SK-MEL-5 (cell line): ENCODE results near the gene NACC2. TPM values are rescaled to one million over a fixed set of nuclear protein-coding genes. Genes with fewer than 3 reads are reported as not detected.
A peak's percentile ranks its signal among the peaks of the same experiment; 100 is the strongest.

Experiments used
- DNase-seq: peaks from one replicate; pipeline ENCODE4 v3.0.0-alpha.2; 2016; ENCODE audit warnings: low read depth, low spot score
- in situ Hi-C: cut with HindIII; loops from 2 replicates; pipeline ENCODE4 v1.10.0; 2016; ENCODE audit warnings: low sequenced_read_pairs, high pct_unique_total_duplicates, low pct_unique_long_range_greater_than_20kb
- total RNA-seq: library from RNA; depleted of rRNA; stranded (reverse); fragments of >200 nt; shearing (Covaris generic); gene quantifications from 2 replicates; pipeline ENCODE4 v1.2.3, GENCODE V29; 2014; rRNA removed

NACC2 gene
- total RNA-seq, 1 experiment from 2014 or later, result 38.2 TPM

DNA sequence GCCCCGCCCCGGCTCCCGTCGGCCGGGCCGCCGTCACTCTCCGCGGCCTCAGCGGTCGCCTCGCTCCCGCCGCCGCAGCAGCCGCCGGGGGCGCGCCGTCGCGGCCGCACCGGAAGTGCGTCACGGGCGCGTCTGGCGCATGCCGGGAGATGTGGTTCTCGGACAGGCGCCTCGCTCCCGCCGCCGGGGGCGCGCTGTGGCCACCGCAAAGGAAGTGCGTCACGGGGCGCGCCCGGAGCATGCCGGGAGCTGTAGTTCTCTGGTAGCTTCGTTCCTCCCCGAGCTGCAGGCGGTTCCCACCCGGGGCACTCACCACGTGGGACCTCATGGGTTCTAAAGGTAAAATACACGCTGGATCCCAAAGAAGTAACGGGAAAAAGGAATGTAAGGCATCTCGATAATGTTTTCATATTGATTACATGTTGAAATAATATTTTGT lies 133.8 kb downstream of the NACC2 start, which contains the start of gene UBAC1:
Gene UBAC1 (minus strand): TSS at position 97 of the 439 bp plus-strand sequence. CDS start 211 bp downstream, outside the sequence.
- in situ Hi-C loops, result no loop called here

GRCh38 chr9:135960411-135961276 lies 134.4 kb downstream of the NACC2 start:
- in situ Hi-C loops, result no loop called here
- no peak for DNase-seq

More for the DNA sequence above, 133.8 kb downstream of the NACC2 start, which contains the start of gene UBAC1:
- DNase-seq, result peak; percentile 95

- in situ Hi-C loops, result no loop called here
- DNase-seq, result no peak
Observed at GRCh38 chr9:135959814-135960213, 135.3 kb downstream of the NACC2 start.

GRCh38 chr9:135958485-135958884 lies 136.6 kb downstream of the NACC2 start:
- no peak for DNase-seq
- in situ Hi-C loops, result no loop called here

DNA sequence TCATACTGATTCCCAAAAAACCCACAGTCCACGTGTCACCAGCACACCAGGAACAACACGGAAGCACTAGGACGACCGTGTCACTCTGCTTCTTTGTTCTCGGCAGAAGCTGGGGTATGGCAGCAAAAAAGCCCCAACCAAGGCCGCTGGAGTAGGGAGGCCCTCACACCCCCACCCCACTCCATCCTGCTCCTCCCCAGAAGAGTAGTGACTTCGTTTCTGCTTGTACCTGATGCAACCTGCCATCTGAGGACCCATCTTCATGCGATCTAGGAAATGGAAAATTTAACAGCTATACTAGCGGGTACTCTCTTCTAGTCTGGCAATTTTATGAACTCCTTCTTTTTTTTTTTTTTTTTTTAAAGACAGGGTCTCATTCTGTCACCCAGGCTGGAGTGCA lies 137.7 kb downstream of the NACC2 start:
- DNase-seq, result no peak
- in situ Hi-C loops, result no loop called here

DNA sequence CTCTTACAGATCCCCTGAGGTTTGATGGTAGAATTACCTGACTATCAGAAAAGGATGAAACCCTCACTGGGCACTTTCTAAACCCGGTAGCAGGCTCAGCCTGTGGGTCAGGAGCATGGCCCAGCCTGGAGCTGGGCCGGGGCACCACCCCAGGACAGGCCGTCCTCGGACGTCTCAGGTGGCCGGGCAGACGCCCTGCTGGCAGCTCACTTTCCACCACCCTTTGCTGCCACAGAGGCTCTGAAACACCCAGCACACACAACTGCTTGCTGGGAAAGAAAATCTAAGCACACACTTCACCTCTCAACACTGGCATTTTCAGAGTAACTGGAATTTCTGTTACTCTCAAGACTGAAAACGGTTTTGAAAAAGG lies 138.3 kb downstream of the NACC2 start:
- in situ Hi-C loops, result no loop called here
- DNase-seq, result no peak

Other genes with a start within 250 kb of the NACC2 start
- gene CAMSAP1, start 187.7 kb downstream of the NACC2 start, total RNA-seq, result 14.7 and 15.3 TPM in 2 replicates
- gene UBAC1, start 133.9 kb downstream of the NACC2 start, total RNA-seq, result 53.4 and 57.4 TPM in 2 replicates
- 42.5 and 43.0 TPM in 2 replicates for gene TMEM250, start 23.6 kb upstream of the NACC2 start, total RNA-seq
- not detected in 2 replicates for gene LHX3, start 109.8 kb upstream of the NACC2 start, total RNA-seq
- gene QSOX2, start 150.5 kb upstream of the NACC2 start, total RNA-seq, result 14.8 and 16.5 TPM in 2 replicates
- not detected in 2 replicates for gene CCDC187, start 208.8 kb upstream of the NACC2 start, total RNA-seq
- gene GPSM1, start 232.2 kb upstream of the NACC2 start, total RNA-seq, result 21.2 and 21.4 TPM in 2 replicates